Measurements from ENCODE around the gene ARL6IP5.

The ARL6IP5 gene

GRCh38 chr3:69085833-69086722, 1.3 kb downstream of the ARL6IP5 start:
- peak; percentile 49 for DNase-seq (ENCODE audit: low spot score)

GRCh38 chr3:69087030-69087791, 2.5 kb downstream of the ARL6IP5 start:
- DNase-seq (ENCODE audit: low spot score) = no peak

DNA sequence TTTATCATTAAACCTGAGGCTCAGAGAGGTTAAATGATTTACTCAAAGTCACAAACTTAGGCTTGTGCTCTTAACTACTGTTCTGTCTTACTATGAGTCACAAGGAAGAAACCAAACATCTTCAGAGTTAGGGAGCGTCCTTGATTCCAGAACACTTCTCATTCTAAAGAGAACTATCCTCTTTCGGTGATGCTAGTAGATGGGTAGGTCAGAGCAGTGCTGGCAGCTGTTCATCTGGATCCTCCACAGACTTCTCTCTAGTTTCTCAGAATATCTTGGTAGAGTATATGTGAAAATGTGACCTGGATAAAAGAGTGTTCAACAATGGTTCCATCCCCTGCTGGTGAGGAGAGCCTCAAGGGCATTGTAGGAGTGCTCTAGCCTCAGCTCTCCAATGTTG, 3.3 kb downstream of the ARL6IP5 start:
- no peak for DNase-seq (ENCODE audit: low spot score)

- no peak for DNase-seq (ENCODE audit: low spot score)
Measured at GRCh38 chr3:69090021-69090420, 5.3 kb downstream of the ARL6IP5 start.

- DNase-seq (ENCODE audit: low spot score) = no peak
Measured at GRCh38 chr3:69091389-69092029, 6.8 kb downstream of the ARL6IP5 start.

- DNase-seq (ENCODE audit: low spot score) = peak; percentile 56
Measured at GRCh38 chr3:69092030-69092516, 7.3 kb downstream of the ARL6IP5 start.

GRCh38 chr3:69094467-69095205, 9.9 kb downstream of the ARL6IP5 start:
- DNase-seq (ENCODE audit: low spot score) = no peak

DNA sequence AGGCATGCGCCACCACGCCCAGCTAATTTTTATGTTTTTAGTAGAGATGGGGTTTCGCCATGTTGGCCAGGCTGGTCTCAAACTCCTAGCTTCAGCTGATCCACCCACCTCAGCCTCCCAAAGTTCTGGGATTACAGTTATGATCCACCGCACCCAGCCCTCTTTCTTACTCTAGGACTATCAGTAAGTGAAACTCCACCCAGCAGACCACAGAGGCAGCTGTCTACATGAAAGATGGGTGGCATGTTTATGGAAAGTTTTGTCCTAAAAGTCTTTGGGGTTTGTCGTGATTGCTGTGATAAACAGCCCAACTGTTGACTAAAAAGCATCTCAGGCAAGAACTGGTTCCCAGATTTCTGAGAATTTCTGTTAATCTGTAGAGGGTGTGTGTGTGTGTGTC, 10.9 kb downstream of the ARL6IP5 start:
- no peak for DNase-seq (ENCODE audit: low spot score)

DNA sequence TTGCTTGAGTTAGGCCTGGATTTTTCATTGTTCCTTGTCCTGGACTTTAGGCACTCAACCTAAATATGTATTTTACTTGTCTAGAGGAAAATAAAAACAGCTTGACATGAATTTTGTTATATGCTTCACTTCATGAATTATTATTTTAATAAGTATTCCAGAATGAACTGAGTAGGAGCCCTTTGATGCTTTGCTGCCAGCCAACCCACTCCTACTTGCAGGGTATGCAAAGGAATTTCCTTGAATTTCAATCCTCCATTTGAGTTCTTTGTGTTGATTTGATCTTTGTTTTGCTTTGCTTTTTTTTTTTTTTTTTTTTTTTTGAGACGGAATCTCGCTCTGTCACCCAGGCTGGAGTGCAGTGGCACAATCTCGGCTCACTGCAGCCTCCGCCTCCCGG, 11.6 kb downstream of the ARL6IP5 start:
- no peak for DNase-seq (ENCODE audit: low spot score)

DNA sequence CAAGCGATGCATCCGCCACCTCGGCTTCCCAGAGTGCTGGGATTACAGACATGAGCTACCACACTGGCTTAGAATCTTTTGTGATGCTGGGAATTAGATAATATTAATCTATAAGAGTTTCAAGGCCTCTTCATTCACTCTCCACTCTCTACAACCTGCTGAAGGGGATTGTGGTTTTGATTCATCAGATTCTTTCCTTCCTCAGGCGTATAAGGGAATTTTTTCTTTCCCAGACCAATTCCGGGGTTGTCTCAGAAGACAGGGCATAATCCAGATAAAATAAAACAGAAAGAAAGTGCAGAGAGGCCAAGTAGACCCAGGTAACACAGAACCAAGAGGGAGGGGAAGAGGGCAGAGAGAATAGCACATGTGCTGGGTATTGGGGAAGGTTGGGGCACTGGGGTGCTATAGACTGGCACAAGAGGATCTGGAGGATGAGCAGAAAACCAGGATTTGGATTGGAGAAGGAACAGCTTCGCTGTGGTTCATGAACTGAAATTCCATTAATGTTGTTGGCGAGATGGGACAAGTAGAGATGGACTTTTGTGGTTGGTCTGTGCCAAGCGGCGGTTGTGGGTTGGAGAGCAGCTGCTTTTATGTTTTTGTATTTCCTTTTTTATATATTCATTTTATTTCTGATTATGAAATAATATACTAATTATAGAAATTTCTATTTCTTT, 12.8 kb downstream of the ARL6IP5 start:
- DNase-seq (ENCODE audit: low spot score) = no peak

DNA sequence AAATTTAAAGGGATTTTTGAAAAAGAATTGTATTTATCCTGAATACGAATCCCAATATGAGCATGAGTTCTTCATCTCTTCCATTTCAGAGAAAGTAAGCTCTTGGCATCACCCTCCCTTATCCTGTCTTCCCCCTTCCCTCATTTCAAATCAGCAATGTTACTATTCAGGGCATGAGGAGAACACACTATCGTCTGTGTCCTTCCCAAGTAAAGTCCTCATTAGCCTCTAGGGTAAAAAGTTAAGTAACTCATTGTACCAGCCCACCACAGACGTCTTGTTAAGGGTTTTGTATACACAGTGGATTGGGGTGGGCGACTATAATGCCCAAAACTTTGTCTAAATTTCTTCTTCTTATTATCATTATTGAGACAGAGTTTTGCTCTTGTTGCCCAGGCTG, 14.8 kb downstream of the ARL6IP5 start:
- DNase-seq (ENCODE audit: low spot score) = no peak

DNA sequence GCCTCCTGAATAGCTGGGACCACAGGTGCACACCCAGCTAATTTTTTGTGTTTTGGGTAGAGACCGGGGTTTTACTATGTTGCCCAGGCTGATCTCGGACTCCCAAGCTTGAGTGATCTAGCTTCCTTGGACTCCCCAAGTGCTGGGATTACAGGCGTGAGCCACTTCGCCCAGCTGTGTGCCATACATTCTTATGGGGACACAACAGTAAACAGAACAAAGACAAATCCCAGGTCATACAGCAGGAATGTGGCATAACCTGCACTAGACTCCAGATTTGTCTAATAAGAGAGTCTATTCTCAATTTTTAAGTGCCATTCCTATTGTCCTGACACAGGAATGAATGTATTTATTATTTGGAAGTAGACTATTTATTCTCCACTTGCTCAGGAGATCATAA, 17.6 kb downstream of the ARL6IP5 start:
- no peak for DNase-seq (ENCODE audit: low spot score)

DNA sequence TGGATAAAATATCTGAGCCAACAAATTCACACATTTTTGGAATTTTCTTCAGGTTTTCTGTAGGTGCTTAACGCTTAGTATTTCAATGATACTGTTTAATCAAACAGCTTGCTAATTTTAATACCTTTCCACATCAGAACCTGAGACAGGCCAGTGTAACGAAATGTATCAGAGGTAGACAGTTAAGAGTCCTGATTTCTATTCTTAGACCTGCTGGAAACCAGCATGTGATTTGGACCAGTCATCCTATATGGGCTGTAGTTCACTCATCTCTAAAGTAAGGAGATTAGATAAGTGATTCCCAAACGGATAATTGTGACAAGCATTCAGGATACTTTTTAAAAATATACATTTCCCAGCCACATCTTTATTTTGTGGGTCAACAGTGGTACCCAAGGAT, 18.4 kb downstream of the ARL6IP5 start:
- no peak for DNase-seq (ENCODE audit: low spot score)

- no peak for DNase-seq (ENCODE audit: low spot score)
Measured at GRCh38 chr3:69104586-69104985, 19.8 kb downstream of the ARL6IP5 start.

GRCh38 chr3:69105320-69105719, 20.6 kb downstream of the ARL6IP5 start:
- DNase-seq (ENCODE audit: low spot score) = no peak

GRCh38 chr3:69107841-69108240, 23.1 kb downstream of the ARL6IP5 start:
- DNase-seq (ENCODE audit: low spot score) = no peak

DNA sequence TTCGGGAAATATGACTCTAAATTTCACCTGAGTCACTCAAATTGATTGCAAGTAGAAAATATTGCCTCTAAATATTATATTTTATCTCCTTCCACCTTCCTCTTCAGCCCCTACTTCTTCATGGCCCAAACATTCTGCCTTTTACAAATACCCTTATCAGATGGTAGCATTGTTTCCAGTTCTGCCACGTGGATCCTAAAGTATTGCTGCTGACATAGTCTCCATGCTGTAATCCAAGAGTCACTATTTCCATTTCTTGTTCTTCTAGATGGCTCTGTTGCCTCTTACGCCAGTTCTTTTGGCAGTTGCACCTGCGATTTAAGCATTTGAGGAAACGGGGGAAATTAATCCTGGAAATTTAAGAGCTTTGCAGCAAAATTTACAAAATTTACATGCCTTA, 24.1 kb downstream of the ARL6IP5 start:
- DNase-seq (ENCODE audit: low spot score) = no peak

DNA sequence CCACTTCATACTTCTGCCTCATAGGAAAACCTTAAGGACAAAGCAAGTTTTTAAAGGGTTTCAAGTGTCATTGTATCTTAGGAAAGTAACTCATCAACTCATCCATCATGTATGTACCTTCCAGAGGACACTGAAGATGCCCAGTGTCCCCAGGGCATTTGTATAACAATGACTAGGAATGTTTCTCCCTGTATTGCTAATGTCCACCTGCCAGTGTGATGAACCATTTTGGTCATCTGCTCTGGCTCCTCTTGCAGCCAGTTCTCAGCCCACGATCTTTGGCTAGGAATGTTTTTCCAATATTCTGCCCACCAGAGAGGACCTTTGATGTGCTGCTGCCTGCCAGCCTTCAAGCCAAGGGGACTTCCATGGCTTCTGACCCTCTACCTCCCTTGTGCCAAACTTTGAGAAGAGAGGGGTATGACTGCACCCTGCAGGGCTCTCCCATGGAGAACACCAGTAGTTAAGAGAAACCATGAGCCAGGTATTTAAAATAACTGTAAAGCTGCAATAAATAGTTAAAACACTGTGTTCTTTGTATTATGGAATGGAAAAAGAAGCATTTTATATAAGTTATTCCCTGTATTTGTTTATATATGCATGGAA, 26.3 kb downstream of the ARL6IP5 start:
- no peak for DNase-seq (ENCODE audit: low spot score)

GRCh38 chr3:69113536-69113935, 28.8 kb downstream of the ARL6IP5 start:
- no peak for DNase-seq (ENCODE audit: low spot score)

DNA sequence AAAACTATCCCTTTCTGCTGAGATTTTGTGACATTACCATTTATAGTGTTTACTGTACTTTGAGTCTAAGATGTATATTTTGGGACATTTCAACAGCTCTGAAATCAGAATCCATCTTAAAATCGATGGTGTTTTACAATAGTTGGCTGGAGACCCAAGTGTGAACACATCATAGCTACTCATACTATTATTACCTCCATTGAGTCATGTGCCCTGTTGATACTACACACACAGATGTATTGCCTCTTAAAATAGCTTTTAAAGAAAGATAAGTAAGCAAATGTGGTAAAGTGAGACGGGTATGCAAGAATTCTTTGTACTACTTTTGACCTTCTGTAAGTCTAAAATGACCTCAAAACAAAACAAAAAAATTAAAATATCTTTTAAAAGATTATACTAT, 31.0 kb downstream of the ARL6IP5 start:
- DNase-seq (ENCODE audit: low spot score) = no peak

GRCh38 chr3:69116162-69116561, 31.4 kb downstream of the ARL6IP5 start:
- DNase-seq (ENCODE audit: low spot score) = no peak

All from NAMALWA (cell line).